HepG2 (cell line): ENCODE results near the gene AKAIN1. TPM values are rescaled to one million over a fixed set of nuclear protein-coding genes. Genes with fewer than 3 reads are reported as not detected.
A peak's percentile ranks its signal among the peaks of the same experiment; 100 is the strongest.

ENCODE experiments used
- FOXA3 ChIP-seq: IDR thresholded peaks from 2 replicates; pipeline ENCODE4 v1.6.1; 2016; ENCODE audit warnings: missing genetic modification reagents, missing compliant biosample characterization
- IKZF4 ChIP-seq: sonication (generic); formaldehyde crosslinking; IDR thresholded peaks from 2 replicates; pipeline ENCODE4 v1.5.1; 2020; ENCODE audit warnings: borderline replicate concordance, mild to moderate bottlenecking, low read depth, missing genetic modification reagents; ENCODE audit errors: not compliant biosample characterization
- MAZ ChIP-seq, 2 experiments: sonication (generic) in 1 of 2; formaldehyde crosslinking in 1 of 2; IDR thresholded peaks; 2 replicates each; pipeline versions ENCODE4 v1.5.0 to v1.6.1; 2012 to 2020; ENCODE audit warnings: low read depth in 2 of 2, mild to moderate bottlenecking in 2 of 2, borderline replicate concordance in 1 of 2, improper control_type of control experiment in 1 of 2, low read length in 1 of 2, missing genetic modification reagents in 1 of 2, moderate library complexity in 1 of 2
- MIXL1 ChIP-seq: IDR thresholded peaks from 2 replicates; pipeline ENCODE4 v1.6.1; 2016
- MZF1 ChIP-seq: sonication (generic); formaldehyde crosslinking; IDR thresholded peaks from 2 replicates; pipeline ENCODE4 v1.8.1; 2023; ENCODE audit warnings: mild to moderate bottlenecking, missing genetic modification reagents, borderline replicate concordance
- RFXAP ChIP-seq: sonication (generic); formaldehyde crosslinking; IDR thresholded peaks from 2 replicates; pipeline ENCODE4 v1.4.0; 2020; ENCODE audit warnings: missing genetic modification reagents, borderline replicate concordance
- TBX2 ChIP-seq: sonication (generic); formaldehyde crosslinking; IDR thresholded peaks from 2 replicates; pipeline ENCODE4 v1.5.0; 2020; ENCODE audit warnings: missing genetic modification reagents, mild to moderate bottlenecking, borderline replicate concordance
- TEAD2 ChIP-seq: sonication (generic); formaldehyde crosslinking; IDR thresholded peaks from 2 replicates; pipeline ENCODE4 v1.9.0; 2021; ENCODE audit warnings: missing genetic modification reagents
- THAP11 ChIP-seq: IDR thresholded peaks from 2 replicates; pipeline ENCODE4 v1.6.1; 2016; ENCODE audit warnings: missing biosample characterization, missing genetic modification reagents
- THAP7 ChIP-seq: sonication (generic); formaldehyde crosslinking; IDR thresholded peaks from 2 replicates; pipeline ENCODE4 v1.8.1; 2023; ENCODE audit warnings: mild to moderate bottlenecking, missing genetic modification reagents
- ZHX1 ChIP-seq: sonication (generic); formaldehyde crosslinking; IDR thresholded peaks from 2 replicates; pipeline ENCODE4 v1.8.1; 2022; ENCODE audit warnings: low read depth, mild to moderate bottlenecking, missing genetic modification reagents
- ZNF335 ChIP-seq: sonication (generic); formaldehyde crosslinking; IDR thresholded peaks from 2 replicates; pipeline ENCODE4 v1.4.0; 2020; ENCODE audit warnings: missing genetic modification reagents
- ZNF691 ChIP-seq: sonication (generic); formaldehyde crosslinking; IDR thresholded peaks from 2 replicates; pipeline ENCODE4 v1.4.0; 2020; ENCODE audit warnings: missing genetic modification reagents, low read depth, mild to moderate bottlenecking, borderline replicate concordance
- ZNF792 ChIP-seq: IDR thresholded peaks from 2 replicates; pipeline ENCODE4 v1.6.1; 2016
- polyA plus RNA-seq, 8 experiments: library from polyadenylated mRNA; depleted of rRNA in 3 of 8; stranded (reverse) in 7 of 8; unstranded in 1 of 8; fragments of >200 nt; fragmentation: Illumina TruSeq in 4 of 8; extraction: Trizol in 4 of 8; gene quantifications; 2 replicates each; pipeline versions ENCODE4 v1.2.1 to v1.2.3, GENCODE V29; 2011 to 2016; ENCODE audit warnings: low read depth in 4 of 8, missing spikeins in 1 of 8, mixed read lengths in 1 of 8; ENCODE audit not compliant: insufficient read depth in 1 of 8
- total RNA-seq, 5 experiments: library from RNA; depleted of rRNA; stranded (reverse); fragments of >200 nt; fragmentation: Illumina TruSeq; extraction: Trizol; gene quantifications; 2 replicates each; pipeline ENCODE4 v1.2.3, GENCODE V29; 2016; ENCODE audit warnings: low read depth in 1 of 5
- TF ChIP-seq, protein P1 (sequence below): sonication (generic); formaldehyde crosslinking; IDR thresholded peaks from 2 replicates; pipeline ENCODE4 v1.4.0; 2020; ENCODE audit warnings: missing genetic modification reagents
- TF ChIP-seq, protein P2 (sequence below): sonication (generic); formaldehyde crosslinking; IDR thresholded peaks from 2 replicates; pipeline ENCODE4 v1.4.0; 2020; ENCODE audit warnings: missing genetic modification reagents
- TF ChIP-seq, protein P3 (sequence below): sonication (generic); formaldehyde crosslinking; conservative IDR thresholded peaks from 2 replicates; pipeline ENCODE4 v1.8.0; 2022; ENCODE audit warnings: missing genetic modification reagents

AKAIN1 gene
- total and polyA plus RNA-seq, 2 of the 13 experiments (the other 11 are each of a cell fraction or from before 2014, with no cell fraction given): not detected

GRCh38 chr18:5197032-5197434 is at the start of gene AKAIN1 (continued):
- TF ChIP-seq, protein P1, sequence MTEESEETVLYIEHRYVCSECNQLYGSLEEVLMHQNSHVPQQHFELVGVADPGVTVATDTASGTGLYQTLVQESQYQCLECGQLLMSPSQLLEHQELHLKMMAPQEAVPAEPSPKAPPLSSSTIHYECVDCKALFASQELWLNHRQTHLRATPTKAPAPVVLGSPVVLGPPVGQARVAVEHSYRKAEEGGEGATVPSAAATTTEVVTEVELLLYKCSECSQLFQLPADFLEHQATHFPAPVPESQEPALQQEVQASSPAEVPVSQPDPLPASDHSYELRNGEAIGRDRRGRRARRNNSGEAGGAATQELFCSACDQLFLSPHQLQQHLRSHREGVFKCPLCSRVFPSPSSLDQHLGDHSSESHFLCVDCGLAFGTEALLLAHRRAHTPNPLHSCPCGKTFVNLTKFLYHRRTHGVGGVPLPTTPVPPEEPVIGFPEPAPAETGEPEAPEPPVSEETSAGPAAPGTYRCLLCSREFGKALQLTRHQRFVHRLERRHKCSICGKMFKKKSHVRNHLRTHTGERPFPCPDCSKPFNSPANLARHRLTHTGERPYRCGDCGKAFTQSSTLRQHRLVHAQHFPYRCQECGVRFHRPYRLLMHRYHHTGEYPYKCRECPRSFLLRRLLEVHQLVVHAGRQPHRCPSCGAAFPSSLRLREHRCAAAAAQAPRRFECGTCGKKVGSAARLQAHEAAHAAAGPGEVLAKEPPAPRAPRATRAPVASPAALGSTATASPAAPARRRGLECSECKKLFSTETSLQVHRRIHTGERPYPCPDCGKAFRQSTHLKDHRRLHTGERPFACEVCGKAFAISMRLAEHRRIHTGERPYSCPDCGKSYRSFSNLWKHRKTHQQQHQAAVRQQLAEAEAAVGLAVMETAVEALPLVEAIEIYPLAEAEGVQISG (CRISPR knock-in tag): peak; percentile 78
- TF ChIP-seq ZNF792: peak; percentile 67
- no peak for TF ChIP-seq MZF1
- peak; percentile 83; the same call in 1 of the 2 replicates for TF ChIP-seq RFXAP
- TF ChIP-seq MIXL1 (CRISPR knock-in tag): peak; percentile 27; the same call in 1 of the 2 replicates
- TF ChIP-seq THAP11 (CRISPR knock-in tag): peak; percentile 39; the same call in 1 of the 2 replicates
- no peak for TF ChIP-seq MAZ (IDR thresholded peaks at IDR 0.05; ENCODE audit: borderline replicate concordance, low read depth, low read length)
- TF ChIP-seq MAZ (CRISPR knock-in tag; IDR thresholded peaks at IDR 0.05; ENCODE audit: low read depth): peak; percentile 71
- TF ChIP-seq FOXA3 (CRISPR knock-in tag): peak; percentile 10; the same call in 1 of the 2 replicates
- peak; percentile 85 for TF ChIP-seq TEAD2 (CRISPR knock-in tag)
- TF ChIP-seq, protein P2, sequence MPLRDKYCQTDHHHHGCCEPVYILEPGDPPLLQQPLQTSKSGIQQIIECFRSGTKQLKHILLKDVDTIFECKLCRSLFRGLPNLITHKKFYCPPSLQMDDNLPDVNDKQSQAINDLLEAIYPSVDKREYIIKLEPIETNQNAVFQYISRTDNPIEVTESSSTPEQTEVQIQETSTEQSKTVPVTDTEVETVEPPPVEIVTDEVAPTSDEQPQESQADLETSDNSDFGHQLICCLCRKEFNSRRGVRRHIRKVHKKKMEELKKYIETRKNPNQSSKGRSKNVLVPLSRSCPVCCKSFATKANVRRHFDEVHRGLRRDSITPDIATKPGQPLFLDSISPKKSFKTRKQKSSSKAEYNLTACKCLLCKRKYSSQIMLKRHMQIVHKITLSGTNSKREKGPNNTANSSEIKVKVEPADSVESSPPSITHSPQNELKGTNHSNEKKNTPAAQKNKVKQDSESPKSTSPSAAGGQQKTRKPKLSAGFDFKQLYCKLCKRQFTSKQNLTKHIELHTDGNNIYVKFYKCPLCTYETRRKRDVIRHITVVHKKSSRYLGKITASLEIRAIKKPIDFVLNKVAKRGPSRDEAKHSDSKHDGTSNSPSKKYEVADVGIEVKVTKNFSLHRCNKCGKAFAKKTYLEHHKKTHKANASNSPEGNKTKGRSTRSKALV (CRISPR knock-in tag): 0 out of 2 replicates have a peak, but pooled peaks have one; percentile 58
- TF ChIP-seq THAP7 (CRISPR knock-in tag): no peak
- 0 out of 2 replicates have a peak, but pooled peaks have one; percentile 27 for TF ChIP-seq ZHX1 (CRISPR knock-in tag)
- TF ChIP-seq ZNF691 (CRISPR knock-in tag): no peak; the same call in 1 of the 2 replicates
- TF ChIP-seq IKZF4 (CRISPR knock-in tag): peak; percentile 85
- peak; percentile 28; the same call in 1 of the 2 replicates for TF ChIP-seq TBX2 (CRISPR knock-in tag)
- TF ChIP-seq, protein P3, sequence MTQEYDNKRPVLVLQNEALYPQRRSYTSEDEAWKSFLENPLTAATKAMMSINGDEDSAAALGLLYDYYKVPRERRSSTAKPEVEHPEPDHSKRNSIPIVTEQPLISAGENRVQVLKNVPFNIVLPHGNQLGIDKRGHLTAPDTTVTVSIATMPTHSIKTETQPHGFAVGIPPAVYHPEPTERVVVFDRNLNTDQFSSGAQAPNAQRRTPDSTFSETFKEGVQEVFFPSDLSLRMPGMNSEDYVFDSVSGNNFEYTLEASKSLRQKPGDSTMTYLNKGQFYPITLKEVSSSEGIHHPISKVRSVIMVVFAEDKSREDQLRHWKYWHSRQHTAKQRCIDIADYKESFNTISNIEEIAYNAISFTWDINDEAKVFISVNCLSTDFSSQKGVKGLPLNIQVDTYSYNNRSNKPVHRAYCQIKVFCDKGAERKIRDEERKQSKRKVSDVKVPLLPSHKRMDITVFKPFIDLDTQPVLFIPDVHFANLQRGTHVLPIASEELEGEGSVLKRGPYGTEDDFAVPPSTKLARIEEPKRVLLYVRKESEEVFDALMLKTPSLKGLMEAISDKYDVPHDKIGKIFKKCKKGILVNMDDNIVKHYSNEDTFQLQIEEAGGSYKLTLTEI (CRISPR knock-in tag): no peak
- no peak for TF ChIP-seq ZNF335 (CRISPR knock-in tag)
